Cardiac muscle cell (in vitro differentiated cells and primary cell): Measurements from ENCODE around the gene PTPRD. TPM values are rescaled to one million over a fixed set of nuclear protein-coding genes. Genes with fewer than 3 reads are reported as not detected.

Experiments used
- DNase-seq, 2 donors: peaks; one replicate each; pipeline versions ENCODE4 v3.0.0 to v3.0.0-alpha.2; 2010 to 2017; ENCODE audit warnings: low read depth in 1 of 2, low spot score in 1 of 2
- H3K27ac ChIP-seq: fragments of 200-600 bp; sonication (generic); 2 replicates; pipeline ENCODE4 v1.5.1; 2016
- H3K27me3 ChIP-seq: fragments of 200-600 bp; sonication (generic); 2 replicates; pipeline ENCODE4 v1.6.0; 2016; ENCODE audit warnings: control low read depth
- H3K36me3 ChIP-seq: fragments of 200-600 bp; sonication (generic); 2 replicates; pipeline ENCODE4 v1.5.1; 2016; ENCODE audit warnings: control low read depth
- H3K4me1 ChIP-seq: fragments of 200-600 bp; sonication (generic); 2 replicates; pipeline ENCODE4 v1.8.1; 2017; ENCODE audit warnings: low read depth, mild to moderate bottlenecking, mixed run types
- H3K4me3 ChIP-seq: fragments of 200-600 bp; sonication (generic); 2 replicates; pipeline ENCODE4 v1.5.1; 2016; ENCODE audit warnings: mild to moderate bottlenecking
- H3K9me3 ChIP-seq: fragments of 200-600 bp; sonication (generic); 2 replicates; pipeline ENCODE4 v1.5.1; 2017; ENCODE audit warnings: low read depth, mild to moderate bottlenecking, control low read depth
- CTCF ChIP-seq: IDR thresholded peaks from 2 replicates; pipeline ENCODE4 v1.5.1; 2012; ENCODE audit warnings: low read depth, mild to moderate bottlenecking, low read length
- polyA plus RNA-seq: library from polyadenylated mRNA; unstranded; fragments of >200 nt; fragmentation: Nextera tagmentation; extraction: Ambion mirVana; gene quantifications from 2 replicates; pipeline ENCODE4 v1.2.1, GENCODE V29; 2016
- total RNA-seq: library from RNA; depleted of rRNA; stranded (reverse); fragments of >200 nt; gene quantifications from 2 replicates; pipeline ENCODE4 v1.2.3, GENCODE V29; 2016

PTPRD gene
- total and polyA plus RNA-seq, 2 experiments from 2014 or later, result 37.0 to 287 TPM

- DNase-seq, result no peak
- H3K27ac ChIP-seq, result no peak overlapping the region
Measured at GRCh38 chr9:9556865-9557803, 1055.7 kb downstream of the PTPRD start.

GRCh38 chr9:9552665-9553064, 1060.1 kb downstream of the PTPRD start:
- no peak overlapping the region for H3K27ac ChIP-seq
- no peak overlapping the region for H3K4me3 ChIP-seq
- peaks cover 6% of the 10 kb centered on the region for H3K4me1 ChIP-seq
- no peaks in the 10 kb centered on the region for H3K27me3 ChIP-seq
- TF ChIP-seq CTCF, result no peak
- H3K36me3 ChIP-seq, result no peaks in the 10 kb centered on the region
- no peaks in the 10 kb centered on the region for H3K9me3 ChIP-seq
- no peak for DNase-seq

More at GRCh38 chr9:9556865-9557803, 1055.7 kb downstream of the PTPRD start:
- no peaks in the 10 kb centered on the region for H3K9me3 ChIP-seq
- no peaks in the 10 kb centered on the region for H3K36me3 ChIP-seq
- H3K4me1 ChIP-seq, result peaks cover 6% of the 10 kb centered on the region
- no peak for TF ChIP-seq CTCF
- no peak overlapping the region for H3K4me3 ChIP-seq
- no peaks in the 10 kb centered on the region for H3K27me3 ChIP-seq

GRCh38 chr9:9538766-9539165, 1074.0 kb downstream of the PTPRD start:
- Histone ChIP-seq H3K27ac (no peak overlapping the region), H3K27me3 (no peaks in the 10 kb centered on the region), H3K4me1 (peaks cover 39% of the 10 kb centered on the region), H3K4me3 (no peak overlapping the region), H3K36me3 (no peaks in the 10 kb centered on the region), H3K9me3 (no peaks in the 10 kb centered on the region)
- no peak for TF ChIP-seq CTCF
- DNase-seq, result no peak

GRCh38 chr9:9538356-9538755, 1074.4 kb downstream of the PTPRD start:
- TF ChIP-seq CTCF, result no peak
- H3K4me3 ChIP-seq, result no peak overlapping the region
- no peaks in the 10 kb centered on the region for H3K9me3 ChIP-seq
- peaks cover 39% of the 10 kb centered on the region for H3K4me1 ChIP-seq
- H3K36me3 ChIP-seq, result no peaks in the 10 kb centered on the region
- no peaks in the 10 kb centered on the region for H3K27me3 ChIP-seq
- no peak for DNase-seq
- H3K27ac ChIP-seq, result no peak overlapping the region

- H3K27ac ChIP-seq, result peak overlapping the region; percentile 65
- H3K4me3 ChIP-seq, result no peak overlapping the region
- no peaks in the 10 kb centered on the region for H3K9me3 ChIP-seq
- peak in 1 of 2 donors; percentile 90 for DNase-seq
- no peak for TF ChIP-seq CTCF
- H3K27me3 ChIP-seq, result no peaks in the 10 kb centered on the region
- no peaks in the 10 kb centered on the region for H3K36me3 ChIP-seq
- peaks cover 39% of the 10 kb centered on the region for H3K4me1 ChIP-seq
Measured at GRCh38 chr9:9536523-9536922, 1076.3 kb downstream of the PTPRD start.
